ENCODE results near the gene ASB1.

The ASB1 gene

GRCh38 chr2:238487652-238488346 is 61.1 kb downstream of the ASB1 start:
- DNase-seq (ENCODE audit: extremely low spot score, insufficient read length, low read depth) (no peak), FAIRE-seq (no peak)

GRCh38 chr2:238488347-238488826 is 61.7 kb downstream of the ASB1 start:
- FAIRE-seq (no peak), DNase-seq (ENCODE audit: extremely low spot score, insufficient read length, low read depth) (no peak)

DNA sequence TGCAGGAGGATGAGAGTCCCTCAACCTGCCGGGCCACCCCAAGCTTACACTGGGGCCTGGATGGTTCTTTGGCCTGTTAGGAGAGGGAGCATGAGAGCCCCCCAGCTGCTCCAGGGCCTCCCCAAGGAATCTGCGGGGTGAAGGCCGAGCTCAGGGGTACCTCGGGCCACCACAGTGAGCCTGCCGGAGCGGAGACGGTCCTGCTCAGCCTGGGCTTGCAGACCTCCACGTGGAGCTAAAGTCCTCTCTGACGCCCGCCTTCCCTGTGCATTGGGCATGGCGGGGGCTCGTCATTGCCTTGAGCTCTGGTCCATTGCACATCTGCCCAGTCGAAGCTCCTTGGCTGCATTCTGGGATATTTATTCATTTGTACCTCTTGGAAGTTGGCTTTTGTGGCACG is 62.7 kb downstream of the ASB1 start:
- DNase-seq (ENCODE audit: extremely low spot score, insufficient read length, low read depth) (no peak), FAIRE-seq (no peak)

DNA sequence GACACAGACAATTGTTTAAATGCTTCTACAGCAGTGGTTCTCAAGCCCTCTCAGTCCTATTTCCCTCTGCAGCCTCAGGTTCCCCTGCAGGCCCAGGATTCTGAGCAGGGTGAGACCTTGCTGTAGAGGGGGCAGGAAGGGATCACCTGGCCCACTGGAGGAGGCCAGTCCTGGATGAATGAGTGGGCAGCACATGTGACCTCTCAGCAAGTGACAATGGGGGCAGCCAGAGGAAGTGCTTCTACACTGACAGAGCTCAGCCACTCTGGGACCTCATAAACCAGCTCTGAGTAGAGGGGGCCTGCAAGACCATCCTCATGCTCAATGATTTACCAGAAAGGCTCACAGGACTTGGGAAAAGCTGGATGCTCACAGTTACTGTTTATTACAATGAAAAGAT is 63.2 kb downstream of the ASB1 start:
- no peak for DNase-seq (ENCODE audit: extremely low spot score, insufficient read length, low read depth)
- no peak for FAIRE-seq

DNA sequence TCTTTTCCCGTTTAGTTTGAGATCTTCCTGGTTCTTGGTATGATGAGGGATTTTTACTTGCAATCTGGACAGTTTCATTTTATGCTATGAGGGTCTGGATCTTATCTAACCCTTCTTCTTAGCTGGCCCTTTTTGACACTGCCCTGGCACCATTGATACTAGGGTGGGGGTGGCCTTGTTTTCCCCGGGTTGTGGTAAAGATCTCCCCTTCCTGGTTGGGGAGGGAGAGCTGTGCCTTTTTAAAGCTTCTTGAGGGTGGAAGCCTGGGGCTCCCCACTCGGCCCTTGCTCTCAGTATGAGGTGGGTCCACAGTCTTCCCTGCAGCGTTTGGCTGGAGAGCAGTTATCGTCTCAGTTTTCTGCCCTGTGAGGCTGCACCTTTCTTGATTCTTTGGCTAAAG is 66.1 kb downstream of the ASB1 start:
- FAIRE-seq = no peak
- no peak for DNase-seq (ENCODE audit: extremely low spot score, insufficient read length, low read depth)

DNA sequence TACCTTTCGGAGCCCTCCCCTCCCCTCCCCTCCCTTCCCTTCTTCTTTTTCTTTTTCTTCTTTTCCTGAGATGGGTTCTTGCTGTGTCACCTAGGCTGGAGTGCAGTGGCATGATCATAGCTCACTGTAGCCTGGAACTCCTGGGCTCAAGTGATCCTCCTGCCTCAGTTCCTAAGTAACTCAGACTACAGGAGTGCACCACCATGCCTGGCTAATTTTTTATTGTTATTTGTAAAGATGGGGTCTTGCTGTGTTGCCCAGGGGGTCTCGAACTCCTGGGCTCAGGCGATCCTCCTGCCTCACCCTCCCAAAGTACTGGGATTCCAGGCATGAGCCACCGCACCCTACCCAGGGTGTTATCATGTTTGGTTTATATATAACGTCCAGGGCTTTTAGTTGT is 66.7 kb downstream of the ASB1 start:
- DNase-seq (ENCODE audit: extremely low spot score, insufficient read length, low read depth) (no peak), FAIRE-seq (no peak)

GRCh38 chr2:238493880-238494572 is 67.3 kb downstream of the ASB1 start:
- DNase-seq (ENCODE audit: extremely low spot score, insufficient read length, low read depth) (peak; percentile 25), FAIRE-seq (peak; percentile 55)

DNA sequence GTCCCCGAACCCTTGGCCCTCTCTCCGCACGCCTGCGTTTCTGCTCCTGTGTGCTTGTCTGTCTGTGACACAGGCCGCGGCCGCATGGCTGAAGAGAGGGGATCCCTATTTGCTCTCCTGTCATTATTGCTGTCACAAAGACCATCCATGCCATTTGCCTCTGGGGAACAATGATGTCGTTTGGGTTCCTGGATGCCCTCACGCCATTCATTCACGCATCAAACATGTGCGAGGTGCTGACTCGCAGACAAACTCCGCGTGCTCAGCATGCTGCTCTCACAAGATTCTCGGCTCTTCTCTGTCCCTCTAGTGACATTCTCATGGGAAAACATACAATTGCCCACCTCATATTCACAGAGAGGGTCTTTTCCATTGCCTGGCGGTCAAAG is 67.8 kb downstream of the ASB1 start:
- FAIRE-seq (no peak), DNase-seq (ENCODE audit: extremely low spot score, insufficient read length, low read depth) (no peak)

- no peak for FAIRE-seq
Measured at GRCh38 chr2:238495422-238495821, 68.7 kb downstream of the ASB1 start.

DNA sequence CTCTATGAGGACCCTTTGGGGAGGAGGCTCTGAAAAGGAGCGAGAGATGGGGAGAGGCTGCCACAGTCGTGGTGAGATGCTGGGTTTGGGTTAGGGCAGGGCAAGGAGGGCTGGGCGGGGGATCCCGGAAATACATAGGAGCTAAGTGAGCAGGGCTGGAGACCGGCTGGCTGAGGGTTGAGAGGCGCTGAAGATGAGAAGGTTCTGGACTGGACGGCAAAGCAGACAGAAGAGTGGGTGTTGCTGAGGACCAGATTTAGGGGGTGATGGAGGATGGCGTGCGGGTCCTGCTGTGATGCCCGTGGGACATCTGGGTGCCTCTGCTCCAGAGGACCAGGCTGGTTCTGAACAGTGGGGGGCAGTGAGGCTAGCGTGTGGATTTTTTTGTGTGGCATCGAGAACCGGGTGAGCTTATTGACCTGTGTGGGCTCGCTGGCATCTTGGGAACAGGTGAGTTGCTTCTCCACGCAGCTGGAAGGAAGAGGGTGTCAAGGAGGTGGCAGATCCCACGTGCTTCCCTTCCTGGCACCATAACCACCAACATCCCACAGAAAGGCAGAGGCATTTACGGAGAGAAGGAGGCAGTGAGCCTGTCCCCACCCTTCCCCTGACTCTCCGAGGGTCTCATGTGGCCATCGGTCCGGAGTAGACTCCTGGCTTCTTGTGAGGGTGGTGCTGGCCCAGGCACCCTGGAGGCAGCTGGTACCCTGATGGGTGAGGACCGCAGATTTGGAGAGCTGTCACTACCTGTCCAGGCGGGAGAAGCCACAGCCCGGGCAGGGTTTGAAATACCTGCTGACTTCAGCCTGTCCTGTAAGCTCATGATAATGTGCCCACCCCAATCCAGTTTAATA is 70.3 kb downstream of the ASB1 start:
- FAIRE-seq (no peak), DNase-seq (ENCODE audit: extremely low spot score, insufficient read length, low read depth) (no peak)

More at GRCh38 chr2:238495422-238495821, 68.7 kb downstream of the ASB1 start:
- DNase-seq (ENCODE audit: extremely low spot score, insufficient read length, low read depth) = no peak

- no peak for FAIRE-seq
- no peak for DNase-seq (ENCODE audit: extremely low spot score, insufficient read length, low read depth)
Measured at GRCh38 chr2:238497610-238498005, 70.9 kb downstream of the ASB1 start.

GRCh38 chr2:238498188-238498587 is 71.5 kb downstream of the ASB1 start:
- no peak for FAIRE-seq
- no peak for DNase-seq (ENCODE audit: extremely low spot score, insufficient read length, low read depth)

- DNase-seq (ENCODE audit: extremely low spot score, insufficient read length, low read depth) (no peak), FAIRE-seq (no peak)
Measured at GRCh38 chr2:238498691-238499295, 72.1 kb downstream of the ASB1 start.

GRCh38 chr2:238499731-238500580 is 73.2 kb downstream of the ASB1 start:
- FAIRE-seq (no peak), DNase-seq (ENCODE audit: extremely low spot score, insufficient read length, low read depth) (no peak)

- FAIRE-seq = no peak
- DNase-seq (ENCODE audit: extremely low spot score, insufficient read length, low read depth) = no peak
Measured at GRCh38 chr2:238501311-238501710, 74.6 kb downstream of the ASB1 start.
